K562 (cell line): ENCODE data around the gene ADAM23. TPM values are rescaled to one million over a fixed set of nuclear protein-coding genes. Genes with fewer than 3 reads are reported as not detected.

Experiments used
- ATAC-seq: fragments of 200-7000 bp; cut with Tn5 transposase; 3 replicates; pipeline ENCODE4 v1.9.1; 2020; ENCODE audit warnings: moderate library complexity
- BruUV-seq: library from RNA; stranded (reverse); fragments of 400-500 nt; replicated peaks from 2 replicates; lab custom pipeline; 2021; lab: Mats Ljungman, UMichigan
- CTCF ChIA-PET: fragments of 300-600 bp; formaldehyde crosslinking; extraction: SDS; loops from one replicate; lab custom pipeline; 2021; ENCODE audit warnings: low intra/inter-chr PET ratio; lab: Yijun Ruan, JAX
- POLR2A ChIA-PET: fragments of 300-600, 350-650 bp; sonication (Branson Sonifier 250); formaldehyde crosslinking; extraction: SDS; loops from one replicate; lab custom pipeline; 2021; ENCODE audit warnings: antibody characterized with exemption, inconsistent platforms; lab: Yijun Ruan, JAX
- DNase-seq, 4 experiments: peaks; one replicate each; pipeline versions ENCODE4 v3.0.0 to v3.0.0-alpha.2; 2011 to 2018; ENCODE audit warnings: low spot score in 3 of 4, mixed read lengths in 3 of 4; ENCODE audit errors: extremely low read depth in 1 of 4
- FAIRE-seq: peaks from 2 replicates; lab custom pipeline; 2011; peaks lifted over from hg19 to GRCh38; lab: Jason Lieb, UNC
- H2AFZ ChIP-seq: 2 replicates; pipeline ENCODE4 v1.6.0; 2011; ENCODE audit warnings: low read depth, low read length, control low read depth, inconsistent platforms
- H3K27ac ChIP-seq: fragments of 200-600 bp; 3 replicates; pipeline ENCODE4 v1.8.0; 2011; ENCODE audit warnings: low read depth, mild to moderate bottlenecking, control low read depth, inconsistent platforms, low read length, moderate library complexity, mixed read lengths; ENCODE audit errors: extremely low read depth
- H3K27me3 ChIP-seq, 2 experiments: fragments of 300-600 bp in 1 of 2; 2 replicates in 1 of 2; 3 replicates in 1 of 2; pipeline versions ENCODE4 v1.6.0 to v1.8.0; 2011; ENCODE audit warnings: inconsistent platforms in 2 of 2, low read length in 2 of 2, mild to moderate bottlenecking in 1 of 2, mixed read lengths in 1 of 2, moderate library complexity in 1 of 2; ENCODE audit not compliant: control insufficient read depth in 2 of 2, insufficient read depth in 2 of 2
- H3K36me3 ChIP-seq: fragments of 300-600 bp; 3 replicates; pipeline ENCODE4 v1.8.0; 2011; ENCODE audit warnings: mild to moderate bottlenecking, low read length, inconsistent platforms; ENCODE audit not compliant: control insufficient read depth, insufficient read depth
- H3K4me1 ChIP-seq, 2 experiments: fragments of 200-600 bp in 1 of 2; replicated peaks in 1 of 2; 2 replicates in 1 of 2; 3 replicates in 1 of 2; pipeline versions ENCODE4 v1.5.1 to v1.8.0; 2011; ENCODE audit warnings: inconsistent platforms in 2 of 2, low read length in 2 of 2, mild to moderate bottlenecking in 1 of 2, mixed read lengths in 1 of 2, moderate library complexity in 1 of 2; ENCODE audit not compliant: control insufficient read depth in 2 of 2, insufficient read depth in 2 of 2
- H3K4me2 ChIP-seq: 2 replicates; pipeline ENCODE4 v1.6.1; 2011; ENCODE audit warnings: low read length, control low read depth, inconsistent platforms, mixed read lengths; ENCODE audit not compliant: insufficient read depth
- H3K4me3 ChIP-seq: fragments of 200-600 bp; sonication (generic), shearing (Covaris generic); 2 replicates; pipeline ENCODE4 v1.5.1; 2016; ENCODE audit warnings: control low read depth, inconsistent platforms
- H3K79me2 ChIP-seq: fragments of 200-600 bp; 3 replicates; pipeline ENCODE4 v1.8.0; 2011; ENCODE audit warnings: low read length, inconsistent platforms; ENCODE audit not compliant: control insufficient read depth, insufficient read depth
- H3K9ac ChIP-seq, 2 experiments: 2 replicates each; pipeline versions ENCODE4 v1.6.0 to v1.6.1; 2011; ENCODE audit warnings: low read depth in 2 of 2, low read length in 2 of 2, control low read depth in 1 of 2, inconsistent platforms in 1 of 2, mild to moderate bottlenecking in 1 of 2, mixed read lengths in 1 of 2; ENCODE audit not compliant: insufficient read depth in 1 of 2
- H3K9me1 ChIP-seq: one replicate; pipeline ENCODE4 v1.6.0; 2011; ENCODE audit warnings: inconsistent platforms, mild to moderate bottlenecking, low read length, moderate library complexity; ENCODE audit not compliant: control insufficient read depth, insufficient read depth
- H3K9me3 ChIP-seq: replicated peaks from 2 replicates; pipeline ENCODE4 v1.5.1; 2011; ENCODE audit warnings: low read depth, low read length, inconsistent platforms; ENCODE audit not compliant: control insufficient read depth, insufficient read depth
- H4K20me1 ChIP-seq: replicated peaks from 2 replicates; pipeline ENCODE4 v1.6.1; 2011; ENCODE audit warnings: low read length, inconsistent platforms, mixed read lengths; ENCODE audit not compliant: control insufficient read depth, insufficient read depth
- CCNT2 ChIP-seq: IDR thresholded peaks from 2 replicates; pipeline ENCODE4 v1.6.1; 2011; ENCODE audit warnings: borderline replicate concordance, low read depth, mild to moderate bottlenecking, moderate library complexity, mixed read lengths, low read length; ENCODE audit not compliant: insufficient read length; ENCODE audit errors: extremely low read depth
- CHD4 ChIP-seq: fragments of 200-600 bp; sonication (generic); IDR thresholded peaks from 3 replicates; pipeline ENCODE4 v1.6.1; 2012; ENCODE audit warnings: low read depth, mild to moderate bottlenecking, mixed read lengths, low read length, inconsistent platforms; ENCODE audit not compliant: insufficient read depth, insufficient replicate concordance, poor library complexity, severe bottlenecking
- ELF1 ChIP-seq: fragments of 200-800 bp; sonication (Bioruptor generic); IDR thresholded peaks from 2 replicates; pipeline ENCODE4 v1.6.1; 2016; ENCODE audit warnings: missing genetic modification characterization, missing compliant biosample characterization
- KDM4B ChIP-seq, 2 experiments: fragments of 450-650 bp in 1 of 2; sonication (generic) in 1 of 2; IDR thresholded peaks; 2 replicates each; pipeline ENCODE4 v1.6.1; 2016 to 2017; ENCODE audit warnings: borderline replicate concordance in 2 of 2, antibody characterized with exemption in 1 of 2, low read depth in 1 of 2, mild to moderate bottlenecking in 1 of 2
- MIER1 ChIP-seq: fragments of 450-650 bp; IDR thresholded peaks from 2 replicates; pipeline ENCODE4 v1.6.1; 2016; ENCODE audit warnings: antibody characterized with exemption, mild to moderate bottlenecking, low read depth
- NFIC ChIP-seq: fragments of 450-650 bp; IDR thresholded peaks from 2 replicates; pipeline ENCODE4 v1.6.1; 2017; ENCODE audit warnings: mild to moderate bottlenecking, inconsistent platforms
- SMAD2 ChIP-seq: fragments of 150-350 bp; IDR thresholded peaks from 2 replicates; pipeline ENCODE4 v1.6.1; 2014; ENCODE audit warnings: low read depth, mild to moderate bottlenecking, low read length
- TEAD2 ChIP-seq: fragments of 450-650 bp; IDR thresholded peaks from 2 replicates; pipeline ENCODE4 v1.6.1; 2016; ENCODE audit warnings: missing genetic modification characterization, control low read depth, missing compliant biosample characterization
- TEAD4 ChIP-seq, 2 experiments: sonication (generic) in 1 of 2; formaldehyde crosslinking in 1 of 2; IDR thresholded peaks; 2 replicates each; pipeline versions ENCODE4 v1.6.1 to v1.8.0; 2012 to 2022; ENCODE audit warnings: borderline replicate concordance in 1 of 2, inconsistent platforms in 1 of 2, low read length in 1 of 2, mild to moderate bottlenecking in 1 of 2, missing genetic modification reagents in 1 of 2
- TFE3 ChIP-seq: fragments of 450-650 bp; formaldehyde crosslinking; IDR thresholded peaks from 2 replicates; pipeline ENCODE4 v1.4.0; 2020; ENCODE audit warnings: mild to moderate bottlenecking, mixed read lengths
- ZFP1 ChIP-seq: fragments of 450-650 bp; formaldehyde crosslinking; IDR thresholded peaks from 2 replicates; pipeline ENCODE4 v1.4.0; 2020; ENCODE audit warnings: mild to moderate bottlenecking, mixed read lengths
- ZNF324 ChIP-seq: fragments of 250-450 bp; sonication (Bioruptor Pico); IDR thresholded peaks from 2 replicates; pipeline ENCODE4 v1.4.0; 2020; ENCODE audit warnings: mild to moderate bottlenecking
- ZNF354B ChIP-seq: fragments of 250-450 bp; sonication (Bioruptor Pico); IDR thresholded peaks from 2 replicates; pipeline ENCODE4 v1.4.0; 2020
- WGBS: fragments of 100-300 bp; shearing (Covaris generic); methylation state at CpG from one replicate; pipeline ENCODE4 v1.1.6; 2016; ENCODE audit warnings: low coverage, mixed read lengths; ENCODE audit not compliant: insufficient coverage; ENCODE audit errors: missing lambda C conversion rate; 5-methylcytosine and 5-hydroxymethylcytosine counted together
- in situ Hi-C: fragments of 300-500 bp; cut with MboI; formaldehyde crosslinking; loops from 4 replicates; pipeline ENCODE4 v1.15.0; 2018; ENCODE audit warnings: inconsistent platforms, mixed read lengths
- intact Hi-C: fragments of 100-400 bp; cut with micrococcal nuclease; formaldehyde crosslinking; loops from 2 replicates; pipeline ENCODE4 v1.14.2; 2022
- polyA plus RNA-seq, 8 experiments: library from polyadenylated mRNA; depleted of rRNA in 4 of 8; stranded (reverse) in 5 of 8; unstranded in 3 of 8; fragments of >200 nt; fragmentation: Nextera tagmentation in 2 of 8; fragmentation: Illumina TruSeq in 1 of 8; extraction: Ambion mirVana in 2 of 8; extraction: Trizol in 1 of 8; gene quantifications; 2 replicates each; pipeline versions ENCODE4 v1.2.1 to v1.2.3, GENCODE V29; 2011 to 2014; ENCODE audit warnings: inconsistent platforms in 1 of 8, missing spikeins in 1 of 8
- total RNA-seq, 7 experiments: library from RNA; depleted of rRNA in 6 of 7; stranded (reverse); fragments of >200 nt in 6 of 7; fragmentation: Illumina TruSeq in 2 of 7; extraction: Trizol in 2 of 7; gene quantifications; 2 replicates each; pipeline versions ENCODE4 v1.2.1 to v1.2.3, GENCODE V29; 2011 to 2021; ENCODE audit warnings: low replicate concordance in 1 of 7
- TF ChIP-seq, protein P1 (sequence below): sonication (generic); formaldehyde crosslinking; IDR thresholded peaks from 2 replicates; pipeline ENCODE4 v1.8.1; 2023; ENCODE audit warnings: mild to moderate bottlenecking, missing genetic modification reagents
- TF ChIP-seq, protein P2 (sequence below): fragments of 200-400 bp; formaldehyde crosslinking; IDR thresholded peaks from 2 replicates; pipeline ENCODE4 v1.6.1; 2017; ENCODE audit warnings: mild to moderate bottlenecking, low read depth, low read length, moderate library complexity

The ADAM23 gene
- total and polyA plus RNA-seq, 9 of the 15 experiments (the other 6 are each of a cell fraction or from before 2014, with no cell fraction given) = 0.02 TPM; not detected in 8

DNA sequence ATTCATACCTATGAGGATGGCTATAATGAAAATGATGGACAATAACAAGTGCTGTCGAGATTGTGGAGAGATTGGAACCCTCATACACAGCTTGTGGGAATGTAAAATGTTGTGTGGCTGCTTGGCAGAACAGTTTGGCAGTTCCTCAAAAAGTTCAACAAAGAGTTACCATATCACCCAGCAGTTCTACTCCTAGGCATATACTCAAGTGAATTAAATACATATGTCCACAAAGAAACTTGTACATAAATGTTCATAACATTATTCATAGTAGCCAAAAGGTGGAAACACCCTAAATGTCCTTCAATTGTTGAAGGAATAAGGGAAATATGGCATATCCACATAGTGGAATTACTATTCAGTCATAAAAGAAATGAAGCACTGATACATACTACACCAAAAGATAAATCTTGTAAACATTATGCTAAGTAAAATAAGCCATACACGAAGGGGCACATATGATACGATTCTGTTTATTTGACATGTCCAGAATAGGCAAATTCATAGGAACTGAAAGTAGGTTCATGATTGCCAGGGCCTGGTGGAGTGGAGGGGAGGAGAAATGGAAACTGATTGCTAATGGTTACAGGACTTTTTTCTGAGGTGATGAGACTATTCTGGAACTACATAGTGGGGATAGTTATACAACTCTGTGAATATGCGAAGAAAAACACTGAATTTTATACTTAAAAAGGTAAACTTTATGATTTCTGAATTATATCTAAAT is 92.1 kb downstream of the ADAM23 start (continued):
- TF ChIP-seq KDM4B (IDR thresholded peaks at IDR 0.05; ENCODE audit: borderline replicate concordance in 2 of 2, low read depth in 1 of 2) (no peak), NFIC (no peak), ZNF324 (CRISPR knock-in tag) (no peak), CCNT2 (no peak)
- TF ChIP-seq, protein P1, sequence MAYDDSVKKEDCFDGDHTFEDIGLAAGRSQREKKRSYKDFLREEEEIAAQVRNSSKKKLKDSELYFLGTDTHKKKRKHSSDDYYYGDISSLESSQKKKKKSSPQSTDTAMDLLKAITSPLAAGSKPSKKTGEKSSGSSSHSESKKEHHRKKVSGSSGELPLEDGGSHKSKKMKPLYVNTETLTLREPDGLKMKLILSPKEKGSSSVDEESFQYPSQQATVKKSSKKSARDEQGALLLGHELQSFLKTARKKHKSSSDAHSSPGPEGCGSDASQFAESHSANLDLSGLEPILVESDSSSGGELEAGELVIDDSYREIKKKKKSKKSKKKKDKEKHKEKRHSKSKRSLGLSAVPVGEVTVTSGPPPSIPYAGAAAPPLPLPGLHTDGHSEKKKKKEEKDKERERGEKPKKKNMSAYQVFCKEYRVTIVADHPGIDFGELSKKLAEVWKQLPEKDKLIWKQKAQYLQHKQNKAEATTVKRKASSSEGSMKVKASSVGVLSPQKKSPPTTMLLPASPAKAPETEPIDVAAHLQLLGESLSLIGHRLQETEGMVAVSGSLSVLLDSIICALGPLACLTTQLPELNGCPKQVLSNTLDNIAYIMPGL = no peak

GRCh38 chr2:206540757-206541156 is 97.4 kb downstream of the ADAM23 start:
- Histone ChIP-seq H3K9me3 (no peaks in the 10 kb centered on the region), H3K9ac (no peak overlapping the region), H2AFZ (no peak overlapping the region), H3K4me2 (no peak overlapping the region), H3K4me1 (no peaks in the 10 kb centered on the region), H3K9me1 (no peaks in the 10 kb centered on the region), H3K27me3 (no peaks in the 10 kb centered on the region; a peak in 1 of 5 replicates), H3K36me3 (no peaks in the 10 kb centered on the region), H3K79me2 (no peaks in the 10 kb centered on the region), H3K27ac (no peak overlapping the region), H3K4me3 (no peak overlapping the region), H4K20me1 (no peaks in the 10 kb centered on the region)
- intact Hi-C loops = no loop called here
- POLR2A ChIA-PET = no interaction called here
- in situ Hi-C loops = no loop called here
- no peak for FAIRE-seq
- WGBS = 2% methylated on average over 4 of the region's 4 CpGs
- CTCF ChIA-PET = no interaction called here
- no peak for DNase-seq
- ATAC-seq = no peak
- BruUV-seq = no TSS peak
- TF ChIP-seq TEAD2 (tag) = no peak
- TF ChIP-seq CHD4 = no peak
- TF ChIP-seq ELF1 (tag) = no peak
- TF ChIP-seq MIER1 = no peak
- TF ChIP-seq TEAD4 (IDR thresholded peaks at IDR 0.05; ENCODE audit: low read length) = no peak
- no peak for TF ChIP-seq TEAD4 (CRISPR knock-in tag; IDR thresholded peaks at IDR 0.05; ENCODE audit: borderline replicate concordance)
- TF ChIP-seq SMAD2 = no peak
- no peak for TF ChIP-seq TFE3 (CRISPR knock-in tag)
- no peak for TF ChIP-seq ZFP1 (CRISPR knock-in tag)
- no peak for TF ChIP-seq ZNF354B
- TF ChIP-seq, protein P2, sequence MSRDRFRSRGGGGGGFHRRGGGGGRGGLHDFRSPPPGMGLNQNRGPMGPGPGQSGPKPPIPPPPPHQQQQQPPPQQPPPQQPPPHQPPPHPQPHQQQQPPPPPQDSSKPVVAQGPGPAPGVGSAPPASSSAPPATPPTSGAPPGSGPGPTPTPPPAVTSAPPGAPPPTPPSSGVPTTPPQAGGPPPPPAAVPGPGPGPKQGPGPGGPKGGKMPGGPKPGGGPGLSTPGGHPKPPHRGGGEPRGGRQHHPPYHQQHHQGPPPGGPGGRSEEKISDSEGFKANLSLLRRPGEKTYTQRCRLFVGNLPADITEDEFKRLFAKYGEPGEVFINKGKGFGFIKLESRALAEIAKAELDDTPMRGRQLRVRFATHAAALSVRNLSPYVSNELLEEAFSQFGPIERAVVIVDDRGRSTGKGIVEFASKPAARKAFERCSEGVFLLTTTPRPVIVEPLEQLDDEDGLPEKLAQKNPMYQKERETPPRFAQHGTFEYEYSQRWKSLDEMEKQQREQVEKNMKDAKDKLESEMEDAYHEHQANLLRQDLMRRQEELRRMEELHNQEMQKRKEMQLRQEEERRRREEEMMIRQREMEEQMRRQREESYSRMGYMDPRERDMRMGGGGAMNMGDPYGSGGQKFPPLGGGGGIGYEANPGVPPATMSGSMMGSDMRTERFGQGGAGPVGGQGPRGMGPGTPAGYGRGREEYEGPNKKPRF = no peak
